HG03159 (cell line): Measurements from ENCODE around the gene LCN10.
"Not testable (repeated sequence)": the region's sequence is repeated elsewhere in the genome, so short reads cannot be mapped to it uniquely, and the experiment has no call there.

ENCODE experiments used
- ATAC-seq: cut with Tn5 transposase; IDR thresholded peaks from one replicate; pipeline ENCODE4 v1.9.1; 2021; ENCODE audit warnings: mild to moderate bottlenecking, moderate library complexity; ENCODE audit not compliant: unreplicated experiment

Gene LCN10

DNA sequence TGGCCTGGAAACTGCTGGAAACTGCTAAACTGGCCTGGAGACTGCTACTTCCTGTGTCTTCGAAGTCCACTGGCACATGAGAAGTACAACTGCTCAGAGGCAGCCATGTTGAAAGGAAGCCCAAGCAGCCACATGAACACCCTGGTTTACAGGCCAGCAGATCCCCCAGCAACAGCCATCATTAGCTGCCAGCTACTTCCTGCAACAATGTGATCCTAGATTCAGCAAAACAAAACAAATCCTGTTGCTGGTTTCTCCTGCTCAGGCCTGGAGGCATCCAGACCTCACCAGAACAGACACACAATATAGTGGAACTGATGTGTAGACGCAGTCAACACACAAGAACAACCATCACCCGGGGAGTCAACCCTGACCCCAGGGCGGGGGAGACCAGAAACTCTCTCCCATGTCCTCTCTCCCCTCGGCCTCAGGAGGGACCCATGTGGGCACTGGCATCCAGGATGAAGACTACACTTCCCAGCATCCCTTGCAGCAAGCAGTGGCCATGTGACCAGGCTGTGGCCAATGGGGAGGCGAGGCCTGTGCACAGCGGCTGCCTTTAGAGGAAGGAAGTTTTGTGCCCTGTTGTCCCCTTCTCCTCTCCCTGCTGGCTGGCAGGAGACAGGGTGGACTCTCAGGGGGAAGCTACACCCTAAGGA is 30.8 kb upstream of the LCN10 start:
- ATAC-seq = no peak

GRCh38 chr9:136771907-136772415 is 29.2 kb upstream of the LCN10 start:
- ATAC-seq = no peak

DNA sequence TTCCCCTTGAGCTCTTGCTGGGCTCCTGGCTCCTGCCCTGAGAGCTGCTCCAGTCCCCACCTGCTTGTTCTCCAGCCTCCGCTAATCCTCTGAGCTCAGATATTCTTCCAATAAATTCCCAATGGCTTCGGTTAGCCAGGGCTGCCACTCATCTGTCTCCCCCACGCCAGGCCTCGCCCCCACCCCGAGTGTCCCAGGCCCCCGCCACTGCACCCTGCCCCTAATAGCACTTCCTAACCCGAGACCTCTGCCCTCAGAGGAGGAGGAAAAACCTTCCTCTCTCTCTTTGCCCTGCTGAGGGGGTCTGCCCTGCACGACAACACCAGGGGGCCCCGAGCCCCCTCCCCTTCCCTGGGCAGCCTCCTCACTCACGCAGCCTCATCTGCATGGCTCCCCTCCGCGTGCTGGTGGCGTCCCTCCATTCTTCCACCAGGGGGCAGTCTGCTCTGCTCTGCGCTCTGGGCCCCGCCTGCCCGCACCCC is 27.0 kb upstream of the LCN10 start:
- ATAC-seq = no peak

DNA sequence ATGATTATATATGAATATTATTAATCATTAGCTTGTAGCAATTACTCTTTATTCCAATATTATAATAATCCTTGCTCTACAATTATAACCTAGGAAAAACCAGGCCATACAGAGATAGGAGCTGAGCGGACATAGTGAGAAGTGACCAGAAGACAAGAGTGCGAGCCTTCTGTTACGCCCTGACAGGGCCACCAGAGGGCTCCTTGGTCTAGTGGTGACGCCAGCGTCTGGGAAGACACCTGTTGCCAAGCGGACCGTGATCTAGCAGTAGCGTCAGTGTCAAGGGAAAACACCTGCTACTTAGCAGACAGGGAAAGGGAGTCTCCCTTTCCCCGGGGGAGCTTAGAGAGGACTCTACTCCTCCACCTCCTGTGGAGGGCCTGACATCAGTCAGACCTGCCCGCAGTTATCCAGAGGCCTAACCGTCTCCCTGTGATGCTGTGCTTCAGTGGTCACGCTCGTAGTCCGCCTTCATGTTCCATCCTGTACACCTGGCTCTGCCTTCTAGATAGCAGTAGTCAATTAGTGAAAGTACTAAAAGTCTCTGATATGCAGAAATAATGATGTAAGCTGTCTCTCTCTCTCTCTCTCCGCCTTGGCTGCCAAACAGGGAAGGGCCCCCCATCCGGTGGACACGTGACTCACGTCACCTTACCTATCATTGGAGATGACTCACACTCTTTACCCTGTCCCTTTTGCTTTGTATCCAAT is 23.8 kb upstream of the LCN10 start:
- not testable (repeated sequence) for ATAC-seq

GRCh38 chr9:136765745-136766409 is 23.1 kb upstream of the LCN10 start:
- ATAC-seq = peak; percentile 45

DNA sequence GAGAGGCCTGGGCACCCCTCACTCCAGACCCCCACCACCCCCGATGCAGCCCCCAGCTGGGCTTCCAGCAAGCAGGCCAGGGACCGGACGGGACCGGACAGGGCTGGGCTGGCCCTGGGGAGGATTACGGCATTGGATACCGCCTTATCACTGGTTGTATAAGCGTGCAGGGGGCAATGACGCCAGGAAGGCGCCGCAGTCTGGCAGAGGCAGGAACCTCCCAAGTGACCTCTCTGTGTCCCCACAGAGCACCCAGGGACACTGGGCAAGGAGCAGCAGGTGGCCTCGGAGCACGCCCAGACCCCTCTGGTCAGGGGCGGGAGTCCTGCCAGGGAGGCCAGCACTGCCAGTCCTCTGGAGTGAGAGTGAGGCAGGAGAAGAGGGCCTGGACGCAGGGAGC is 22.3 kb upstream of the LCN10 start:
- no peak for ATAC-seq

GRCh38 chr9:136764301-136764891 is 21.7 kb upstream of the LCN10 start, which contains the start of gene LCN15:
TSS of gene LCN15 (minus strand) at chr9:136764518. CDS start at chr9:136764488, 30 bp downstream.
- ATAC-seq = no peak

- ATAC-seq = no peak
Observed at GRCh38 chr9:136763649-136764035, 20.9 kb upstream of the LCN10 start.

- ATAC-seq = no peak
Observed at GRCh38 chr9:136762915-136763648, 20.3 kb upstream of the LCN10 start.

DNA sequence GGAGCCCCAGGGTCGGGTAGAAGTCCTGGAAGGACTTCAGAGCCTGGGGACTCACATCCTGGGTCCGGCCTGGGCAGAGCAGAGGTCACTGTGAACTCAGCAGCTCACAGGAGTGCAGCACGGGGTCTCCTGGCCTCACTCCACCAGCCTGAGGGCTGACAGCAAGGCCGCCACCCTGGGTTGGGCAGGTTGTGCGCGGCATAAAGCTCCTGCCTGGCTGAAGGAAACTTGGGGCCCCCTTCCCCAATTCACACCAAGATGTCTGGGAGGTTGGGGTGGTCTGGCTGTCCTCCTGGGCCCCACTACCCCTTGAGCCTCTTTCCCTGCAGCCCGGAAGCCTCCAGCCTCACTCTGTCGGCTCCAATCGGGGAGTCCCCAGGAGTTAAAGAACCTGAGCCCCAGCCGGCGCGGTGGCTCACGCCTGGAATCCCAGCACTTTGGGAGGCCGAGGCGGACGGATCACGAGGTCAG is 19.5 kb upstream of the LCN10 start:
- no peak for ATAC-seq

DNA sequence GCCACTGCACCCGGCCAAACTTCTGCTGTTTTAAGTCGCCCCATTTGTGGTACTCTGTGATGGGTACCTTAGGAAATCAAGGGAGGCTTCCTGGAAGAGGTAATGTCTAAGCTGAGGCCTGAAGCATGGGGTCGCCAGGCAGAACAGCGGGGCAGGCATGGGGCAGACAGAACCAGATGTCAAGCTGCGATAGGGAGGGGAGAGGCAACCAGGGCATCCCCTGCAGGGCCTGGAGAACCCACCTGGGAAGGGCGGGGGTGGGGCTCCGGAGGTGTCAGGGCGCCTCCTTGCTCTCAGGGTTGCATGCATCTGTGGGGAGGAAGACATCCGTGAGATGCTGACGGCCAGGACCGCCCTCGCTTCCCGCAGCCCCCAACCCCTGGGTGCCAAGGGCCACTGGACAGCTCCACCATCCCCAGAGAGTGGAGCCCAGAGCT is 18.8 kb upstream of the LCN10 start:
- ATAC-seq = no peak

- not testable (repeated sequence) for ATAC-seq
Observed at GRCh38 chr9:136760834-136761544, 18.2 kb upstream of the LCN10 start.

DNA sequence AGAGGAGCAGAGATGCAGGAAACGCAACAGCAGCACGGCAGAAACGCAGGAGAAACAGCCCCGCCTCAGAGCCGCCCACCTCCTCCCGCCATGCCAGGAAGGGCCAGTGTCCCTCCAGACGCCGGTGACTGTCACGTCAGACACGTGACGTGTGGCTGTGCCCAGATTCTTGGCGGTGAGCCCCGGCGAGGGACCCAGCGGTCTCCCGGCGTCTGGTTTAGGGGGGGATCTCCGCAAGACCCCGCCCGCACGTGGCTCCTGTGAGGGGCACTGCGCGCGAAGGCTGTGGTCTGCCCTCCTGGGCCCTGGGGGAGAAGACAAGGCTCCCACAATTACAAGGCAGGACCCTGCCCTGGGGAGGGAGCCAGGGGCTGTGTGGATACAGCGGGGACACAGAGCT is 17.7 kb upstream of the LCN10 start:
- ATAC-seq = no peak

DNA sequence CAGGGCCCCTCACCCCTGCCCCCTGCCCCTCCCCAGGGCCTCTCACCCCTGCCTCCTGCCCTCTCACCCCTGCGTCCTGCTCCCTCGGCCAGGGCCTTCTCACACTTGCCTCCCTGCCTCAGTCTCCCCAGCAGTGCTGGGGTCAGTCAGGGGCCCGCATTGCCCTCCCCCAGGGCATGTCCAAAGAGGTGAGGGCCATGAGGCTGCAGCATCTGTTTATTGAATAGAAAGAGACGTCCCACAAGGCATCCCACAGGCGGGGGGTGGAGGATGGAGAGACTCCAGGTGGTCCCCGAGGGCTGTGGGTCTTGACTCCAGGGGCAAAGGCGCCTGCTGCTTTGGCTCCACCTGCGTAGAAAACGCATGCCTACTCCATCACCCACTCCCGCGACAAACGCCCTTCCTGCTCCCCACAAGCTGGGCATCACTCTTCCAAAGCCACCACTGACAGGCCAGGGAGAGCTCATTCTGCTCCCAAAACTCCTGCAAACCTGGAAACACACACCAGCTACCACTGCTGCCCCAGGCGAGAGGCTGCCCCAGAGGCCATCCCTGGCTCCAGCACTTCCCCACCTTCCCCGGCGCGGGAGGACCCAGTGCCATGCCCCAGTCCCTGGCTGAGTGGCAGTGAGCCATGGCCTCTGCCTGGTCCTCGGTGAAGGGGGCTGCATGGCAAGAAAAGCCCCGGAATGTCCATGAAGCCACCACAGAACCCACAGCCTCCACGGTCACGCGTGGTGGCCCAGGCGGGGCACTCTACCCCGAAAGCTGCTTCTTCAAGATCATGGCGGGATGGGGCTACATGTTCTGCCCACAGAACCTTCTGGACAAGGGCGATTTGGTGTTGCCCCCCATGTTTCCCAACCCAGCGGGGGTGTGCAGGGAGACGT is 16.9 kb upstream of the LCN10 start:
- no peak for ATAC-seq

DNA sequence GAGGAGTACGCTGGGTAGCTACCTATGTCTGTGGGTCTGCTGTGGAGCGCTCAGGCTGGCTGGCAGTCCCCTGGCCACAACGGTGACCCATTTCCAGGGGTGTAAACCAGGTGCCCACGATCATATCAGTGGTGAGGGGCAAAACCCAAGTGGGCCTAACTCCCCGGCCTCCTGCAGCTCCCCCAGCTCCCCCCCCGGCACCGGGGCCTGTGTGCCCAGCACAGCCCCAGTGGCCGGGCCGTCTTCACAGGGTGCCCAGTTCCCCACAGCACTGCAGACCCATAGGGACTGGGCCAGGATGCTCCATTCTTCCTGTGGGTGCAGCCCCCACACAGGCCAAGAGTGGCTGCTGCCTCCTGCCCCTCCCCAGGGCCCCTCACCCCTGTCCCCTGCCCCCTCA is 16.3 kb upstream of the LCN10 start:
- ATAC-seq = no peak

GRCh38 chr9:136757751-136758140 is 15.0 kb upstream of the LCN10 start:
- ATAC-seq = no peak

- ATAC-seq = no peak
Observed at GRCh38 chr9:136757328-136757727, 14.6 kb upstream of the LCN10 start.

- no peak for ATAC-seq
Observed at GRCh38 chr9:136756836-136757235, 14.1 kb upstream of the LCN10 start.

- no peak for ATAC-seq
Observed at GRCh38 chr9:136756134-136756438, 13.3 kb upstream of the LCN10 start.
